ENCODE results near the gene ACOT8.
"Not testable (repeated sequence)": the region's sequence is repeated elsewhere in the genome, so short reads cannot be mapped to it uniquely, and the experiment has no call there.

Gene ACOT8

GRCh38 chr20:45823949-45824835 is 33.0 kb downstream of the ACOT8 start:
- FAIRE-seq, result no peak

DNA sequence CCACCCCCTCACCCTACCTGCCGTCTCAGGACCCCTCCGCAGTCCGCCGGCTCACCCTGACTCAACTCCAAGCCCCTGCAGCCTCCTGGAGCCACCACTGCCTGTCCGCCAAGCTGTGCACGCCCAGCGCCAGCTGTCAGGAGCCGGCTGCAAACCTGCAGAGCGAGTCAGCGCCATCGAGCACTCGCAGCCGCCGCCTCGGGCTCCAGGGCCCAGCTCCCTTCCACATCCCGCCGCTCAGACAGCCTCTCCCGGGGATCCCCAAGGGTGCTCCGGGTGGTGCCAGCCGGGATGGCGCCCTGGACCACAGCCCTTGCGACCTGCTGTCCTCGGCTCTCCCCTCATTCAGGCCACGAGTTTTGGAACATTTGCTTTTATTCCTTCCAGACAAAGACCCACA is 34.3 kb downstream of the ACOT8 start:
- no peak for FAIRE-seq

- no peak for FAIRE-seq
Observed at GRCh38 chr20:45821947-45822346, 35.2 kb downstream of the ACOT8 start.

DNA sequence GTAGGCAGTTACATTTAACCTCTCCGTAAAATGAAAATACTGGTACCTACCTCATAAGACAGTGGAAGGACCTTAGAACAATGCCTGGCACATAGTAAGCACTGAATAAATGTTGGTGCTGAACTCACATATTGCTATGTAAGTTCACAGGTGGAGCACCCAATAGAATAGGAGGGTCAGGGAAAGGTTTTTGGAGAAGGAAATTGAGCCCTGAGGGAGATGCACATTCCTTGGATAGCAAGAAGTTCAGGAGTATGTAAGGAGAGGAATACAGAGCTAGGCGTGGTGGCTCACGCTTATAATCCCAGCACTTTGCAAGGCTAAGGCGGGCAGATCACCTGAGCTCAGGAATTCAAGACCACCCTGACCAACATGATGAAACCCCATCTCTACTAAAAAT is 37.7 kb downstream of the ACOT8 start:
- no peak for FAIRE-seq

DNA sequence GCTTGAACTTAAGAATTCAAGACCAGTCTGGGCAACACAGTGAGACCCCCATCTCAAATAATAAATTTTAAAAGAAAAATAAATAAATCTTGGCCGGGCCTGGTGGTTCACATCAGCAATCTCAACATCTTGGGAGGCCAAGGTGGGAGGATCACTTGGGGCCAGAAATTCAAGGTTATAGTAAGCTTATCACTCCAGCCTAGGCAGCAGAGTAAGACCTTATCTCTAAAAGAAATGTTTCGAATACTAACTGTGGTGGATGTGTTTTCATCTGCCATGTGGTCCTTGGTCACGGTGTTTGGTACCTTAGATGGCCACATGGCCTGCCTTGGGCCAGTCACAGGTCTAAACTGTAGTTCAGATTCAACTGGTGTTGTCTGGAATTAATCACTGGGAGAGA is 39.0 kb downstream of the ACOT8 start:
- FAIRE-seq, result no peak

GRCh38 chr20:45817376-45818194 is 39.6 kb downstream of the ACOT8 start:
- FAIRE-seq, result no peak

DNA sequence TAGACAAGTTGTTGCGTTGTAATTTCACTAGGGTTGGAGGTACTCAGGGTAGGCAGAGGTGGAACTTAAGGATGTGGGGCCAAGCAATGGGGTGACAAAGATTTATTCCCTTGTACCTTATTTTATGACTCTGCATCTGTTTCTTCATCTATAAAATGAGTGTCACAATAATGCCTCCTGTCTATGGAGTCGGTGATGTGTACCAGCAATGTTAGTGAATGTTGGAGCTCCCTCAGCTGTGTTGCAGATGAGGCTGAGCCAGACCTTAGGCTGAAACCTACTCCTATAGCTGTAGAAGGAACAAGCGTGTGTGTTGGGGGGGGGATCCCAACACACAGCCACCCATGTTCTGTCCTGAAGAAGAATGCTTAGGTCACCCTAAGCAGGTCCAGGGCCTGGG is 40.2 kb downstream of the ACOT8 start:
- FAIRE-seq, result no peak

DNA sequence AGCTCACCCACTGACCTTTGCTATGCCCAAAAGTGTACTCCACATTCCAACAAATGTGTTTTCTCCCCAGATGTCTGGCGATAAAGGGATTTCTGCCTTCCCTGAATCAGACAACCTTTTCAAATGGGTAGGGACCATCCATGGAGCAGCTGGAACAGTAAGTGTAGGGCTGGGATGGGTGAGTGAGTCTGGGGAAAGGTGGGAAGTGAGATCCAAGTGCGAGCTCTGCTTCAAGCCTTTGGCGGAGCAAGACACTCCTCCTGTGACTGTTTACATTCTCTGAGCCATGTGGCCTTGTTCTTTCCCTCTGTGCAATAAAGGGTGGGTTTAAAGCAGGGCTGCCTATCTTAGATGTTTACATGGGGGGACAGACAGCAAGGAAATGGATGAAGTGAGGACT is 42.9 kb downstream of the ACOT8 start:
- FAIRE-seq, result no peak

DNA sequence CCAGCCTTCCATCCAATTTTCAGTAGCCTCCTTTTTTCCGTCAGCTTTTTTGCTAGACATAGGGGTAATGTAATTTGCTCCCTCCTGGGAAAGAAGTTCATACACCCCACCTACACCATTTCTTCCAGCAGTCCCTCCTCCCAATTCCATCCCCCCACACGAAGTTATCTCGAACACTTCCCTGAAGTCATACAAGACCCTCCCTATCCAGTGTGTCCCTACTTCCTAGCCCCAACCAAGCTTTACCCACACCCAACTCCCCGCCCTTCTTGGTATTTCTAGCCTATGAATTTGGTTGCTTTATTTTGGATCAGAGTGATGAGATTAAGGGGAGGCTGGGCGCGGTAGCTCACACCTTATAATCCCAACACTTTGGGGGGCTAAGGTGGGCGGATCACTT is 43.7 kb downstream of the ACOT8 start:
- FAIRE-seq, result no peak

DNA sequence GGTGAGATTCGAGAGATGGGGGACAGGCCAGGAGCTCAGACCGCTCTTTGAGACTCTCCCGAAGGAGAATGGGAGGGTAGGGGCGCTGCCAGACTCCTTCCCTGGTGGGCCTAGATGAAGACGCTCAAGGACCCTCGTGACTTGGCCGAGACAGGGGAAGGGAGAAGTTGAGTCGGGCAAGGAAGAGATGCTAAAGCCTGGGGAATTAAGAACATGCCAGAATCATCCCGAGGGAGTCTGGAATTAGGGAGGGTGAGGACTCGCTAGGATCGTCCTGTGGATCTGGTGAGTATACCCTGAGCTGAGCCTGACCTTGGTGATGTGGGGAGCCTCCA is 44.2 kb downstream of the ACOT8 start:
- no peak for FAIRE-seq

DNA sequence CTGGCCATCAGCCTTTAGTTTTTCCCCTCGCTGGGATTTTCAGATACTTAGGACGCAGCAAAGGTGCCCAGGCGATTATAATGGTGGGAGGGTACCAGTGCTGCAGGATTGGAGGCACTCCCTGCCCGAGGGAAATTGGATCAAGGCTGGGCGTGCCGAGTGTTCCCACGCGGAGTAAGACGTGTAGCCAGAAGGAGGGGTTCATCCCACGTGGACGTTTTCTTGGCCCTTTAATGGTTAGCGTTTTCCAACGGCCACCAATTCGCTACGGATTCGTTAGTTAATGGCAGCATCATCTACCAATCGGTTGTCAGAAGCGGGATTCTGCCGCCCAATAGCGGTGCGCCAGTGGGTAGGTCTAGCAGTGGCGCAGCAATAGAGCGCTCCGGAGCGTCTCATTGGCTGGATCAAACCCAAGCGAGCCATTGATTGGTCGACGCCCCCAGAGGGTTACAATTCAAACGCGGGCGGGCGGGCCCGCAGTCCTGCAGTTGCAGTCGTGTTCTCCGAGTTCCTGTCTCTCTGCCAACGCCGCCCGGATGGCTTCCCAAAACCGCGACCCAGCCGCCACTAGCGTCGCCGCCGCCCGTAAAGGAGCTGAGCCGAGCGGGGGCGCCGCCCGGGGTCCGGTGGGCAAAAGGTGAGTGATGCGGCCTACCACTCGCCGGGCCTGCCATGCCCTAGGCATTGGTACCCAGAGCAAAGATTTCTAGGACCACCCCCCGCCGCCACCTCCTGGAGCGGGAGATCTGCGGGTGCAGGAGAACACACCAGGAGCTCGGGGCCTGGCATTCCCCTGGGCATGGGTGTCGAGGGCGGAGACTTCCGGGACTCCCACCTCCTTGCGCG is 44.8 kb downstream of the ACOT8 start, which contains the start of gene UBE2C:
Gene UBE2C, plus strand, starts transcription at position 488 of the 849 bp plus-strand sequence. Its CDS starts 52 bp downstream, at position 540.
- FAIRE-seq, result peak; percentile 95

- no peak for FAIRE-seq
Observed at GRCh38 chr20:45810191-45810970, 46.8 kb downstream of the ACOT8 start.

- no peak for FAIRE-seq
Observed at GRCh38 chr20:45801851-45802250, 55.3 kb downstream of the ACOT8 start.

DNA sequence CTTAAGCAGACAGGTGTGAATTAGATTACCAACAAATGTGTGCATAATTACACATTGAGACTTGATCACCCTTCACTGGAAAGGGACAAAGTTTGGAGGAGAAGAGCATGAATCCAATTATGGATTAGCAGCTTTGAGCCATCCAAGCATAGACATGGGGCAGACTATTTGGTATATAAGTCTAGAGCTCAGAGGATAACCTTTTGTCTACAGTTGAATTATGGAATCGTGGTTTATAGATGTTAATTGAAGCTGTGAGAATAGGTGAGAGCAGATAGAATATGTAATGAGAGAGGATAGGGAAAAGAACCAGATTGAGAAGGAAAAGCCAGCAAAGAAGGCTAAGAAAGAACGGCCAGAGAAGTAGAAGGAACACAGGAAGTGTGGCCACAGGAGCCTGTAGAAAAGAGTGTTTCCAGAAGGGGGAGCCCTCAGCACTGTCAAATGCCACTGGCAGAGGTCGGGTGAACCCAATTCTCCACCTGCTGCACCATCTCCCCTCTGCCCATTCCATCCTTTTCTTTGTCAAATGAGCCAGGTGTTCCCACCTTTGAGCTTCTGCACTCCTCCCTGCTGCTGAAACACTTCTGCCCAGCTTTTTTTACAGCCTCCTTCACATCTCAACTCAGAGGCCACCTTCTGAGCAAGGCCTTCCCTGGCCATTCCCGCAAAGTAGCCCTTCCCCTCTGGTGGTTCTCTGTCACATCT is 58.1 kb downstream of the ACOT8 start:
- FAIRE-seq, result no peak

GRCh38 chr20:45797955-45798354 is 59.2 kb downstream of the ACOT8 start:
- FAIRE-seq, result not testable (repeated sequence)

DNA sequence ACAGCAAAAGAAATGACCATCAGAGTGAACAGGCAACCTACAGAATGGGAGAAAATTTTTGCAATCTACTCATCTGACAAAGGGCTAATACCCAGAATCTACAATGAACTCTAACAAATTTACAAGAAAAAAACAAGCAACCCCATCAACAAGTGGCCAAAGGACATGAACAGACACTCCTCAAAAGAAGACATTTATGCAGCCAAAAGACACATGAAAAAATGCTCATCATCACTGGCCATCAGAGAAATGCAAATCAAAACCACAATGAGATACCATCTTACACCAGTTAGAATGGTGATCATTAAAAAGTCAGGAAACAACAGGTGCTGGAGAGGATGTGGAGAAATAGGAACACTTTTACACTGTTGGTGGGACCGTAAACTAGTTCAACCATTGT is 59.7 kb downstream of the ACOT8 start:
- FAIRE-seq, result not testable (repeated sequence)

GRCh38 chr20:45796337-45797065 is 60.7 kb downstream of the ACOT8 start:
- no peak for FAIRE-seq

GRCh38 chr20:45792317-45793118 is 64.7 kb downstream of the ACOT8 start:
- FAIRE-seq, result no peak

Data from TTC549 (cell line).